HG03575 (cell line): ENCODE results near the gene TEK.
"Not testable (repeated sequence)": the region's sequence is repeated elsewhere in the genome, so short reads cannot be mapped to it uniquely, and the experiment has no call there.

Experiments
- ATAC-seq: cut with Tn5 transposase; IDR thresholded peaks from one replicate; pipeline ENCODE4 v1.9.1; 2021; ENCODE audit not compliant: unreplicated experiment, insufficient number of reproducible peaks, low FRiP score; ENCODE audit errors: extremely low read depth

The TEK gene

DNA sequence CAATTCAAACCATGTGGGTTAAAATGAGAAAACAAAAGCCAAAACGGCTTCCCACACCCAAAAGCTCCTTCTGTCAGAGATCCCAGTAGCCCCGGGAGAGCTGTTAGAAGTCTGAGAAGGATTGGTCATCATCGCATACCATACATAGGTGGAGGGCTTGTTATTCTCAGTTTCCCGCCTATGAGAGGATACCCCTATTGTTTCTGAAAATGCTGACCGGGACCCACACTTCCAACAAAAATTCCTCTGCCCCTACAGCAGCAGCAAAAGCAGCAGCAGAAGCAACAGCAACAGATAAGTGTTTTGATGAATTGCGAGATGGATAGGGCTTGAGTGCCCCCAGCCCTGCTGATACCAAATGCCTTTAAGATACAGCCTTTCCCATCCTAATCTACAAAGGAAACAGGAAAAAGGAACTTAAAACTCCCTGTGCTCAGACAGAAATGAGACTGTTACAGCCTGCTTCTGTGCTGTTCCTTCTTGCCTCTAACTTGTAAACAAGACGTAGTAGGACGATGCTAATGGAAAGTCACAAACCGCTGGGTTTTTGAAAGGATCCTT is at the start of gene TEK:
Gene TEK, plus strand, starts transcription at position 245 of the 561 bp plus-strand sequence. CDS start 366 bp downstream, outside the sequence.
- ATAC-seq: no peak

DNA sequence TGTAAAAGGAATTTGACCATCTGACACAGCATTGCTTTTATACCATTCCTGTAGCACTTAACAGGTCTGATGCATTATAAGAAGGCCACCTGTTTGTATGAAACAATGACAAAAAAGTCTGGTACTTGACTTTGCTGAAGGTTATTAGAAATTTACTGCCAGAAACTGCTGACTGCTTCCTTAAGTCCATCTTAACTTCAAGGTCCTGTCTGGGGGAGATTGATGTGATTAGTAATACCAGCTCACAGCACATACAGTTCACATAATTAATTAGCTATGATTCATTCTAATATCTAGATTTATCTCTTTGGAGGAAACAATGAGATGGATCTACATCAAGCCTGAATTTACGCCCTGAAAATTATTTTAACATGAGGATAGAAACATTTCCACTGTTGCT is 49.6 kb upstream of the TEK start:
- no peak for ATAC-seq

DNA sequence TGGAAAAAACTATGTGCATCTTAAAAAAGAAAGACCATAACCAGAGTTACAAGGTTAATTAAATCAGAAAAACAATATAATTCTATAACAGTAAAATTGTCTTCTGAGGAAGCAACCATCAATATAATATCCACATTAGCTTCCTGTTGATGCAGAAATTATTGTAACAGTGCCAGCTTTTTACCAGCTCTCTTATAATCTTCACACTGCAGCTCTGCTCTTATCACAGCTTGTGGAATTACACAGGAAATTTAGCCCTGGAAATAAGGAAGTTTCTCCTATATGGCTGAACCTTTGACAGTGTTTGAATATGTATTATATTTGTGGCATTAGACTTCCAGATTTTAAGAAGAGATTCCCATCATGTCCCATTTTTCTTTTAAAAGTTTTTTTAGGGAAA is 49.1 kb upstream of the TEK start:
- no peak for ATAC-seq

DNA sequence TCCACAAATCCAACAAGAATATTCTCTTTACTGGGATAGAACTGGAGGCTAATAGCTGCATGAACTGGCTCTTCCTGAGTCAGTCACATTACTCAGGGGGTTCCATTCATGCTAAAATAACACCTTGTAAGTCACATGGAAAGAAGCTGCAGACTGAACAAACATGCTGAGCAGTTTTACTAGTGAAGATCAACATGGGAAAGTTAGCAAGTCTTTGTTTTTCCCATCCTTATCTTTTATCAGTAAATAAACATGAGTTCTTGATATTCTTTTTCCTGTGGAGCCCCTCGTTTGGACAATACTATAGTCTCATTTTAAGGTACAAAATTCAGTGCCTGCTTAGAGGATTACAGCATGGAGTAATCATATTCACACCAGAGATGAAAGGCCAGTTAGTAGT is 43.7 kb upstream of the TEK start:
- ATAC-seq: no peak

DNA sequence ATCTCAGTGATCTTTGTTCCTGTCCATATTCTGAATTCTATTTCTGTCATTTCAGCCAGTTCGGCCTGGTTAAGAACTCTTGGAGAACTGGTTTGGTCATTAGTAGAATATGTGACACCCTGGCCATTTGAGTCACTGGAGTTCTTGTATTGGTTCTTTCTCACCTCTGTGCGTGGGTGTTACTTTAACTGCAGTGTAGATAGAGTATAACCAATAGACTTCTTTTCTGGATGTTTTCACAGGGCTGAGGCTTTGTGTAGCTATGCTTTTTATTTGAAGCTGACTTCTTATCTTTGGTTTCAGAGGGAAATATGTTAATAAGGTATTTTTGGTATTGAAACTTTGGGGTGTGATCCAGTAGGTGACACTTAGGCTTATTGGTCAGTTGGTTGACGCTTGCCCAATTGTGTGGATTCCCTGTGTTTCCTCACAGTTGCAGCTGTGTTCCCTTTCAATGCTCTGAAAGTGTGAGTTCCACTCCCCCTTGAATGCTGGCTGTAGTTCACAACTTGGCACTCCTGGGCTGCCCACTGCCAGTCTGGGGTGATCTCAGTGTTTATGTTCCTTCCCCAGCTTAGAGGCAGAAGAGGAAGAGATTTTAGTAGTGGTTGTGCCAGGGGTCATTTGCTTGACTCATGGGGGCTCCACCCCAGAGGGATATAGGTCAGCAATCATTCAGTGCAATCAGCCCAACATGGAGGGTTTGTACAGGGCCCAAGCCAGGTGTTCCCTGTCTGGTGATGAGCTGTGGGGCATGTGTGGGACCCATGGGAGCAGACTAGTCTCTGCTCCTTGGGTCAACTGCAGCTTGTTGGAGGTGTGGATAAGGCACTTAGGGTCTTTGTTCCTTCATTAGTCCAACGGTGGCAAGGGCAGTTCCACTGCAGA is 34.9 kb upstream of the TEK start:
- no peak for ATAC-seq

DNA sequence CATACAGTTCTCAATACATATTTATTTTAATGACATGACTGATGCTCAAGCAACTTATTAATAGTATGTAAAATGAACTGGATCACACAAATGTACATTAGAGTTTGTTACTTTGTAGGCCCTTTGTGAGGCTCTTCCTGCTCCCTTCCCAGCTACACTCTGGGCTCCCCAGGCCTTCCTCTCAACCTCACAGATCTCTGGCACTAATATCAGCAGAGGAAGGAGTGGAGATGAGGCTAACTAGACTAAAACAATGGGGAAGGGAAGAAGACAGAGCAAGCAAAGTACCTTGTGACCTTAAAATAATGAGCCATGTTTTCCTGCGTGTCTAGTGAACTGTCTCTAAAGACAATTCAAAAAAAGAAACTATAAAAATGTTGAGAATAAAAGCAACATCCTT is 30.3 kb upstream of the TEK start:
- no peak for ATAC-seq

DNA sequence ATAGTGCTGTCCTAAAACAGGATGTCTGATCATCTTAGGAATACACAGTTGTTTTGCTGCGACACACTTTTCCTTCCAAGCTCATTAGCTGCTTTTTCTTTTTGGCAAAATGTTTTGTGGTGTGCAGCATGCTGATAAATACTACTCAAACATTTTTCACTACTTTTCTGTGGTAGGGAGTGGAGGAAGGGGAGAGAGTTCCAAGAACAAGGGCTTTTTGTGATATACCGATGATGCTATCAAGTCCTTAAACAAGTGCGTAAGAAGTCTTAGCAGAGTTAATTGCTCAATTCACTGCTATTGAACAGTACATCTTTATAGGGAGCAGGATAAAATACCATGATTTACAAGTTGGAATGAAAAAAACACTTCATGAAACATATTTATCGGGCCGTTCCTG is 23.6 kb upstream of the TEK start:
- no peak for ATAC-seq

DNA sequence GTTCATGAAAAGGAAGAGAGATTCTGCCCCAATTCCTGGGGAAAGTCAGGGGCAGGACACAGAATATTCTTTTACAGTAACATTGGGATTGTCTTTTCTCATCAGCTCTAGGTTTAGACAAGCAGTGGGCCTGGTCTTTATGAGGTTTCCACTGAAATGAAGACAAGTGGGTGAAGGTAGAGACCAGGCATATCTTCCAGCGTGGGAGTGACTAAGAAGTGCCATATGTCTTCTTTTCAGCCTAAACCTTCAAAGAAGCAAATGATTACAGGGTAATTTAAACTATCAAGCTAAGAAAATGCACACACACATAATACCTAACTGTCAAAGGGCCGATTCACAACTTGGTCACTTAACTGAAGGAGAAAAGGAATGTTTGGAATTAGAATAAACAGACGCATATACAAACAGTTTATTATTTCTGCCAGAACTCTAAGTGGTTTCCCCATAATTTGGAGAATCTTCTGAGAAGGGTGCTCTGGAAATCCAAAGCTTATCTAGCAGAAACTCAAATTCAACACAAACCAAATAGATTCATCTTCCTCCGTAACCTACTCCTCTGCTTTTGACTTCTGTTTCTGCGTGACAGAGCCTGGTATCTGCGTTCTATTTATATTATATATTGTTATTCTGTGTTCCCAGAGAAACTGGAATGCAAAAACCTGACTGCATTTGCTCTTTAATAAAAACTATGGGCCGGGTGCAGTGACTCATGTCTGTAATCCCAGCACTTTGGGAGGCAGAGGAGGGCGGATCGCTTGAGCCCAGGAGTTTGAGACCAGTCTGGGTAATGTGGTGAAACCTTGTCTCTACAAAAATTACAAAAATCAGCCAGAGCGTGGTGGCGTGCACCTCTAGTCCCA is 22.0 kb upstream of the TEK start:
- no peak for ATAC-seq

DNA sequence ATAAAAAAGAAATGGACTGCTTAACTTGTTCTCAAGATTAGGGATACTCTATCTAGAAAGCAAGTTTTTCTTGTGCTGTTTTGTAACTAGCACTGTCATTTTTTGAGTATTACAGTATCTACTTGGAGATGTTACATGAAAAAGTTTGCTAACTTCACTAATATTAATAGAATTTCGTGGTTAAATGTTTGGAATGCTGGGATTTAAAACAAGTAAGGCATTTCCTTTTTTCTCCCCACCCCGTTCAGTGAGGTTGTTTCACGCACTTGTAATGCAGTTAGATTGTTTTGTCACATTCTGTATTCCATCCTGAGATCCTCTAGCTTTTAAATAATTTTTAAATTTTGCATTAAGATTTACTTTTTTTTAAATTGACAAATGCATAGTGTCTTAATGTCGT is 20.0 kb upstream of the TEK start:
- no peak for ATAC-seq

DNA sequence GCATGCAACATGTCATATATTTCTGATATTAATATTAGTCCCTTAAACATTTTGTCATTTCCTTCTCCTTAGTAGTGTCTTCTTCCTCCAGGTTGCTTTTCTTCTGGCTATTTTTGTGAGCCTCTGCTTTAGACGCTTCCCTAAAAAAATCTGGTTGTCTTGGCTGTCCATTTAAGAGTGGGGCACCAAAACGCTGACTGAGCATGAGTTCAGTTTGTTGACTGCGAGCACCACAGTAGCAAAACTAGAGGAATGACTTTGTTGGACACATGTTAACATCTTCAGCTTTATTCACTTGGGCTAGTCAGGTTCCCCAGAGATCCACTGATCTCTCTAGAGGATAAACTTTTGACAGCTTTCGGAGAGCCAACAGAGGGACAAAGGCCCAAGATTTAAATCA is 19.3 kb upstream of the TEK start:
- no peak for ATAC-seq

DNA sequence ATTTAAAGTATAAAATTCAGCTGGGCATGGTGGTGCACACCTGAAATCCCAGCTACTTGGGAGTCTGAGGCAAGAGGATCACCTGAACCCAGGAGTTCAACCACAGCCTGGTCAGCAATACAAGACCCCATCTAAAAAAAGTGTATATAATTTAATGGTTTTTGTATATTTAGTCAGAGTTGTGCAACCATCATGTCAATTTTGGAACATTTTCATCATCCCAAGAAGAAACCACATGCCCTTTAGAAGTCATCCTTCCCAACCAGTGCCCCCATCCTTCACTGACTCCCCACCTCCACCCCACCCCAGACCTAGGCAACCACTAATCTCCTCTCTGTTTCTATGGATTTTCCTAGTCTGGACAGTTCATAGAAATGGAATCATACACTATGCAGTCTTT is 18.8 kb upstream of the TEK start:
- no peak for ATAC-seq

DNA sequence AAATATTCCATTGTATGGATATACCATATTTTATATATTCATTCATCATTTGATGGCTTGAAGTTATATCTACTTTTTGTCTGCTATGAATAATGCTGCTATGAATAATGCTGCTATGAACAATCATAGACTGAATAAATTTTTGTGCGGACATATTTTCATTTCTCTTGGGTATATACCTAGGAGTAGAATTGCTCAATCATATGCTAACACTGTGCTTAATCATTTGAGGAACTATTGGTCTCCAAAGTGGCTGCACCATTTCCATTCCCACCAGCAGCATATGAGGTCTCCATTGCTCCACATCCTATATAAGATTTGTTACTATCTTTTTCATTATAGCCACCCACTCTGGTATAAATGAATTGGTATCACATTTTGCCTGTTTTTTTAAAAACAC is 18.3 kb upstream of the TEK start:
- ATAC-seq: no peak

DNA sequence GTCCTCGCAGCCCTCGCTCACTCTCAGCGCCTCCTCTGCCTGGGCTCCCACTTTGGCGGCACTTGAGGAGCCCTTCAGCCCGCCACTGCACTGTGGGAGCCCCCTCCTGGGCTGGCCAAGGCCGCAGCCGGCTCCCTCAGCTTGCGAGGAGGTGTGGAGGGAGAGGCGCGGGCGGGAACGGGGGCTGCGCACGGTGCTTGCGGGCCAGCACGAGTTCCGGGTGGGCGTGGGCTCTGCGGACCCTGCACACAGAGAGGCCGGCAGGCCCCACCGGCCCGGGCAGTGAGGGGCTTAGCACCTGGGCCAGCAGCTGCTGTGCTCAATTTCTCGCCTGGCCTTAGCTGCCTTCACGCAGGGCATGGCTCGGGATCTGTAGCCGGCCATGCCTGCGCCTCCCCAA is 16.5 kb upstream of the TEK start:
- ATAC-seq: not testable (repeated sequence)

DNA sequence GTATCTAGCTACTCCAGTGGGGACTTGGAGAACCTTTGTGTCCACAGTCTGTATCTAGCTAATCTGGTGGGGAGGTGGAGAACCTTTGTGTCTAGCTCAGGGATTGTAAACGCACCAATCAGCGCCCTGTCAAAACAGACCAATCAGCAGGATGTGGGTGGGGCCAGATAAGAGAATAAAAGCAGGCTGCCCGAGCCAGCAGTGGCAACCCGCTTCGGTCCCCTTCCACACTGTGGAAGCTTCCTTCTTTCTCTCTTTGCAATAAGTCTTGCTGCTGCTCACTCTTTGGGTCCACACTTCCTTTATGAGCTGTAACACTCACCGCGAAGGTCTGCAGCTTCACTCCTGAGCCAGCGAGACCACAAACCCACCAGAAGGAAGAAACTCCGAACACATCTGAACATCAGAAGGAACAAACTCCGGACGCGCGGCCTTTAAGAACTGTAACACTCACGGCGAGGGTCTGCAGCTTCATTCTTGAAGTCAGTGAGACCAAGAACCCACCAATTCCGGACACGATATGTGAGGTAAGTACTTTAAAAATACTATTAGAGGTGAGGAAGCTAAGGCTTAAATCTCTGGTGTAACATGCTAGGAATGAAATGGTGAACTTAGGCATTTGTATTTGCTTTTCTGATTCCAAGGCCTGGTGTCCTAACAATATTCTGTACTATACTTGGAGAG is 15.5 kb upstream of the TEK start:
- ATAC-seq: not testable (repeated sequence)

DNA sequence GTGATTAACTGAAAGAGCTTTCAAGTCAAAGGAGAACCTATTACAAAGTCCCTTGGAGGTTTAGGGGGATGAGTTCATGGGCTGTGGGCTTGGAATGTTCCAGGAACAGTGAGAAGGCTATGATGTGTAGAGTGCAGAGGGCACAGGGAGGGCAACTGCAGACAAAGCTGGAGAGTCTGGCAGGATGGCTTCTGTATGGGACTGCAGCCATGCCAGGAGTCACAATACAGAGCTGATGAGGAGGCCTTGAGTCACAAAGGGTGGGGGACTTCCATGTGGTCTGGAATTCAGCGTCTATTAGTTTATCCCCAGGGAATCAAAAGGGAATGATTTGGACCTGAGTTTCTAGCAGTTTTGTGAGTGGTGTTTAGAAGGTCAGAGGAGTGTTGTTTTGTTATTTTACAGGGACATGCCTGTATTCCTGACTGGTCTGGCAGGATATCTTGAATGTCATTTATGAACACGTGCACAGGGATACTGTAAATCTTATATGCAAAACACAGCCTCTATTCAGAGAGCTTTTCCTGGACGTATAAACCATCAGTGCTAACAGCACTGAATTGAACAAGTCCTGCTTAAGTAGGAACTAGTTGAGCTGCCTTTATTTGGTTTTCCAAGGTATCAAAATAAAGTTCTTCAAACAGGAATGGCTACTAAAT is 14.3 kb upstream of the TEK start:
- no peak for ATAC-seq

DNA sequence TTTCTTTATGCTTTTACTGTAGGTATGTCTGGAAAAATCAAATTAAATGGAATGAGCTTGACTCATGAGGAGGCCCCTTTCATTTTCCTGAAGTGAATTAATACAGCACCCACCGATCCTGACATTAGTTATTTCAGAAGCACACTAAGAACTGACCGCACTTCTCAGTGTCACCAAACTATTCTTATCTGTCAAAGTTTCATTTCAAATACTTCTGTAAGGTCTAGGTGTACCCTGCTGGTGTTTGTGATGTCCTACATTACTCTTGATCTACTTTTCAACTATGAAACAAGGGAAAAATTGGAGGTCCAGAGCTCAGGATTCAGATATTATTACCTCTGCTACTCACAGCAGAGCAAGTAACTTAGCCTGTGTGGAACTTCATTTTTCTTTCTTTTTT is 1.8 kb upstream of the TEK start:
- ATAC-seq: no peak

DNA sequence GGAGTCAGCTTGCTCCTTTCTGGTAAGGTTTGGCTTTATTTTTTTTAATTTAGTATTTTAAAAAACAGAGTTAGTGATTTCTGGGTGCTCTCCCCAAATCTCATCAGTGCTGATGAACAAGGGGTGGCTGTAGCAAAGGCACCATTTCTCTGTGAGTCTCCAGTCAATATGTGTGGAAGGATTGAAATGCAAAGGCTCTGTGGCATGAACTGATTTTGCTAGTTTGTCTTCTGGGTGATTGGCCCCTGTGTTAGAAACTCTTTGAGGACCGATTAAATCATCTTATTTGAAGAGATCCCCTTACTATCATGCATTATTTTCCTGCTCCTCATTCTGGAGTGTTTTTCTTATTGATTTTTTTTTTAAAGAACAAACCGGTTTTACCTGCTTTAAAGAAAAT is 596 bp downstream of the TEK start:
- ATAC-seq: no peak

DNA sequence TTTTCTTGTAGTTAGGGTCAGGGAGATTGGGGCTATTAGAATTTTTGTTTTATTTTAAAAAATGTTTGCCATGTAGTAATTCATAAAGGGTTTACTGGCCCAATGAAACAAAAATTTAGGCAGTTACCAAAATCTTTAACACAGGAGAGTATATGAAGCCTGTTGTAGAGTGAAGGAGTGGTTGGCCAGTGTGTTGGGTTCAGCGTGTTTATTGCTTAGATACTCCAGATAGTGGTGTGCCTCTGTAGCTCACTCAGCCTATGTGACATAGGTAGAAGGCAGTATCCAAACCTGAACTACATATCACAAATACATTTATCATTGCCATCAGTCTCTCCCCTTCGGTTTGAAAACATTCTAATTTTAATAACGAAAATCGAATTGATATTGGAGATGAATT is 1.2 kb downstream of the TEK start:
- ATAC-seq: no peak

DNA sequence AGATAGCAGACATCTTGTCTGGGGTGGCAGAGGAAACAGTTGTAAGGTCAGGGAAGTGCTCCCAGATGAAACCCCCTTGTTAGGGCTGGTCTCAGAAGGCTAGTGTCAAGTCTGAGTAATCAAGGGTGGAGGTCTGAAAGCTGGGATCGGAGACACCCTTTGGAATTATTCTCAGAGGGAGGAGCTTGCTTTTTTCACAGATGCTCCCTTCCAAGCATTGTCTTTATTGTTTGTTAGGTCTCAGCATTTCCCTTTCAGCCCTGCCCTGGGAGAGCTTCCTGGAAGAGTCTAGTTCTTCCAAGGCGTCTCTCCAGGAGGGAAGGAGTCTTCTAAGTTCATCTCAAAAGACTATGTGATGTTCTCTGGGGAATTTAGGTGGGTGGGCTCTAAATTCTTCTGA is 3.2 kb downstream of the TEK start:
- no peak for ATAC-seq
